ENCODE results near the gene CBLN3. TPM values are rescaled to one million over a fixed set of nuclear protein-coding genes. Genes with fewer than 3 reads are reported as not detected.

CBLN3 gene
- total RNA-seq, 2 donors from 2014 or later = 1.8 to 2.0 TPM

GRCh38 chr14:24463884-24464785, 34.7 kb upstream of the CBLN3 start:
- Histone ChIP-seq H3K4me1 (no peaks in the 10 kb centered on the region), H3K27me3 (no peaks in the 10 kb centered on the region), H3K4me3 (no peak overlapping the region), H3K27ac (no peak overlapping the region), H3K9ac (ENCODE audit: low read depth in 2 of 2, low read length in 2 of 2) (no peak overlapping the region), H3K36me3 (no peaks in the 10 kb centered on the region), H3K9me3 (no peaks in the 10 kb centered on the region)
- DNase-seq = no peak
- TF ChIP-seq CTCF (IDR thresholded peaks at IDR 0.05) = no peak
- intact Hi-C loops (cut with DNase I) = no loop called here

- H3K9me3 ChIP-seq = no peaks in the 10 kb centered on the region
- no peaks in the 10 kb centered on the region for H3K36me3 ChIP-seq
- H3K27me3 ChIP-seq = no peaks in the 10 kb centered on the region
- no peak overlapping the region for H3K9ac ChIP-seq (ENCODE audit: low read depth in 2 of 2, low read length in 2 of 2)
- TF ChIP-seq CTCF (IDR thresholded peaks at IDR 0.05) = no peak
- no peak overlapping the region for H3K27ac ChIP-seq
- DNase-seq = no peak
- H3K4me3 ChIP-seq = no peak overlapping the region
- intact Hi-C loops (cut with DNase I) = no loop called here
- no peaks in the 10 kb centered on the region for H3K4me1 ChIP-seq
These were observed 33.8 kb upstream of the CBLN3 start for GRCh38 chr14:24463017-24463883.

GRCh38 chr14:24461336-24461735, 31.9 kb upstream of the CBLN3 start:
- Histone ChIP-seq H3K27ac (no peak overlapping the region), H3K36me3 (no peaks in the 10 kb centered on the region), H3K9ac (ENCODE audit: low read depth in 2 of 2, low read length in 2 of 2) (no peak overlapping the region), H3K9me3 (no peaks in the 10 kb centered on the region), H3K4me3 (no peak overlapping the region), H3K4me1 (no peaks in the 10 kb centered on the region), H3K27me3 (no peaks in the 10 kb centered on the region)
- TF ChIP-seq CTCF (IDR thresholded peaks at IDR 0.05) = no peak
- intact Hi-C loops (cut with DNase I) = no loop called here
- no peak for DNase-seq

- Histone ChIP-seq H3K4me1 (no peaks in the 10 kb centered on the region), H3K4me3 (no peak overlapping the region), H3K36me3 (no peaks in the 10 kb centered on the region), H3K9ac (ENCODE audit: low read depth in 2 of 2, low read length in 2 of 2) (no peak overlapping the region), H3K27me3 (no peaks in the 10 kb centered on the region), H3K9me3 (no peaks in the 10 kb centered on the region), H3K27ac (no peak overlapping the region)
- intact Hi-C loops (cut with DNase I) = no loop called here
- no peak for TF ChIP-seq CTCF (IDR thresholded peaks at IDR 0.05)
- no peak for DNase-seq
These were observed 29.9 kb upstream of the CBLN3 start for GRCh38 chr14:24459331-24459730.

GRCh38 chr14:24458736-24459135, 29.3 kb upstream of the CBLN3 start:
- no peak overlapping the region for H3K4me3 ChIP-seq
- intact Hi-C loops (cut with DNase I) = no loop called here
- TF ChIP-seq CTCF (IDR thresholded peaks at IDR 0.05) = no peak
- no peaks in the 10 kb centered on the region for H3K36me3 ChIP-seq
- DNase-seq = no peak
- no peaks in the 10 kb centered on the region for H3K4me1 ChIP-seq
- H3K27me3 ChIP-seq = no peaks in the 10 kb centered on the region
- H3K9me3 ChIP-seq = no peaks in the 10 kb centered on the region
- H3K9ac ChIP-seq (ENCODE audit: low read depth in 2 of 2, low read length in 2 of 2) = no peak overlapping the region
- no peak overlapping the region for H3K27ac ChIP-seq
